Measurements from ENCODE around the gene LRRC46.

Gene LRRC46

GRCh38 chr17:47875011-47875985 is 43.8 kb downstream of the LRRC46 start:
- DNase-seq: no peak

- DNase-seq: no peak
Observed at GRCh38 chr17:47877368-47878034, 46.0 kb downstream of the LRRC46 start.

- DNase-seq: no peak
Observed at GRCh38 chr17:47878203-47879027, 46.9 kb downstream of the LRRC46 start.

GRCh38 chr17:47879028-47879585 is 47.6 kb downstream of the LRRC46 start:
- DNase-seq: no peak

GRCh38 chr17:47879776-47880454 is 48.4 kb downstream of the LRRC46 start:
- no peak for DNase-seq

- peak in 6 of 56 donors; percentile 1 to 6 (median 2) for DNase-seq
Observed at GRCh38 chr17:47882247-47882646, 50.8 kb downstream of the LRRC46 start.

- DNase-seq: no peak
Observed at GRCh38 chr17:47882695-47883588, 51.5 kb downstream of the LRRC46 start.

GRCh38 chr17:47883589-47884426 is 52.3 kb downstream of the LRRC46 start:
- no peak for DNase-seq

- no peak for DNase-seq
Observed at GRCh38 chr17:47884427-47884740, 52.9 kb downstream of the LRRC46 start.

- no peak for DNase-seq
Observed at GRCh38 chr17:47884905-47885730, 53.6 kb downstream of the LRRC46 start.

Measured in amygdala (tissue), 56 donors.